Inferior parietal cortex (tissue), 1 donor: ENCODE data around the gene CD48.
"Not testable (repeated sequence)": the region's sequence is repeated elsewhere in the genome, so short reads cannot be mapped to it uniquely, and the experiment has no call there.

ENCODE experiments used
- DNase-seq: peaks from one replicate; pipeline ENCODE4 v3.0.0-alpha.2; 2016; ENCODE audit errors: extremely low spot score

The CD48 gene

GRCh38 chr1:160713161-160713560 is 1.5 kb upstream of the CD48 start:
- DNase-seq, result no peak

- DNase-seq, result not testable (repeated sequence)
Measured at GRCh38 chr1:160712525-160713080, 981 bp upstream of the CD48 start.

DNA sequence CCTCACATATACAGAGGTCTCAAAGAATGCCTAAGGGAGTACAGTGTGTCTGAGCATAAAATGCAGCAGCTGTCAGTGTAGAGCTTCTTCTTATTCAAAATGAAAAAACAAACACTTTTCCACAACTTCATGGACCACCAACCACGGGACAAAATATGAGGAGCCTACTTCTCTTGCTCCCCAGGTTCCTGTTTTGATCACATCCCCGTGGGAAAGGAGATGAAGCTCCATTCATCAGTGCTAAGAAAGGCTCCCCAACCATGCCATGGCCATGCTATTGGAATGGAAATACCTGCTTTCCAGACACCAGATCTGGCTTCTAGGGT is 383 bp downstream of the CD48 start:
- DNase-seq, result no peak

- DNase-seq, result no peak
Measured at GRCh38 chr1:160710517-160711252, 937 bp downstream of the CD48 start.

DNA sequence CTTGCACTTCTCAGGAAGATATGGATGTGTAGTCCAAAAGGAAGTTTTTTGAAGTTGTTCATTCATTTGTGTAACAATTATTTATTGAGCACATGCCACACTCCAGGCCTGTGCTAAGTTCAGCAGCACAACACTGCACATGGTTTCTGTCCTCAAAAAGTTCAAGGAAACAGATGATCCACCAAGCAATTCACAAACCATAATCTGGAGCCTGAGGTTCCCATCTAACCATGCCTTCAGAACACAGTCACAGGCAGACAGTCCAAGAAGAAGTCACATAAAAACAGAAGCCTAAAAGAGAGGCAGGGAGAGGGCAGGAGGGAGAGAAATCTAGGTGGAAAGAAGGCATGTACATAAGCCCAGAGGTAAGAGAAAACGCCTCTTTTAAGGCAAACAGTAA is 1.9 kb downstream of the CD48 start:
- DNase-seq, result no peak

DNA sequence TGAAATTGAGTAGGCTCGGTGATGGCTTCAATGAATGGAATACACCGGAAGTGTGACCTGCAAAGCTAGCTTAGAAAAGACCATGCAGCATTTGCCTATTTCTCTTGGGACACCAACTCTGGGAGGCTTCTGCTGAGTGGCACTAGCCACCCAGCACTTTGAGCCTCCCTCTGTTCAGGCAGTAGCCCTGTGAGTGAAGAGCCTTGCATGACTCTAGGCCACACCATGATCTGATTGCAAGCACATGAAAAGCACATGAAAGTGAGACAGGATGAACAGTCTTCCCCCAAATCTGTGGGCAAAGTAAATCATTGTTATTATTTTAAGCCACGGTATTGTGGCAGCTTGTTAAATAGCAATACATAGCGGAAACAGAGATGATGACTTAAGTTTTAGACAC is 2.8 kb downstream of the CD48 start:
- no peak for DNase-seq

GRCh38 chr1:160708118-160708517 is 3.5 kb downstream of the CD48 start:
- no peak for DNase-seq

- no peak for DNase-seq
Measured at GRCh38 chr1:160707236-160708064, 4.2 kb downstream of the CD48 start.

DNA sequence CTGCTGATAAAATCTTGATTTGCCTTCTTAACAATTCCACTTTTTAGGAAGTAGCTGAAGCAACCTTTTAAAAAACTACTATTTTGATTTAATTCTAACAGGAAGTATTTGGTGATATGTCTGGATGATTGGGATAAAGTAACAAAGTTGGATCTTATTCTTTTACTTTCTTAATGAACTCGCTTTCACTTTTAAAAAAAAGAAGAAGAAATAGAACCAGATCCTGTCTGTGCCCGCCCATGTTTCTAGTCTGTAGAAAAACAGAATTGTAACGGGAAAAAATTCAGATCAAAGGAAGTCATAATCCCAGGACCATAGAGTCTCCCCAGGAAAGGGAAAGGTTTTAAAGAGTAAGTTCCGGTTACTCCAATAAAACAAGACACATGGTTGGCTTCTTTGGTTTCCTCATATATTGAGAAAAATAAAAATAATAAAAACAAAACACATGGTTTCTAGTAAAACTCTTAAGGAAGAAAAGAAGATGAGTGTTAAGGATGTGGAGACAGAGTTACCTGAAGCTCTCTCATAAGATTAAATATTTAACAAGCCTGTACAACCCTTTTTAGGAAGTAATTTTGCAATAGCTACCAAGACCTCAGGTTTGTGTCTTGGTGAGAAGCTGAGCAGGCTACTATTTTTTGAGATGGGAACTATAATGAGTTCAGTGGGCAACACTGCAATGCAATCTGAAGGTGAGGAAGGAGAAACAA is 4.9 kb downstream of the CD48 start:
- DNase-seq, result no peak

DNA sequence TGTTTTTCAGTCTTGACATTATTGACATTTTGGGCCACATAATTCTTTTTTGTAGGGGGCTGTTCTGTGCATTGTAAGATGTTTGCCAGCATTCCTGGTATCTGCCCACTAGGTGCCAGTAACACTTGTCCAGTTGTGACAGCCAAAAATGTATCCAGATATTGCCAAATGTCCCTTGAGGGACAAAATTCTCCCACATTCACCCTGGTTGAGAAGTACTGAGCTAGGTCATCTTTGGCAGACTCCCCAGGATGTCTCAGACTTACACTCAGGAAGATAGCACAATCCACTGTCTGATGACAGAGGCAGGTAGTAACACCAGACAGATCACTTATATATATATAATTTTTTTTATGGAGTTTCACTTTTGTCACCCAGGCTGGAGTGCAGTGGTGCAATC is 5.9 kb downstream of the CD48 start:
- no peak for DNase-seq

DNA sequence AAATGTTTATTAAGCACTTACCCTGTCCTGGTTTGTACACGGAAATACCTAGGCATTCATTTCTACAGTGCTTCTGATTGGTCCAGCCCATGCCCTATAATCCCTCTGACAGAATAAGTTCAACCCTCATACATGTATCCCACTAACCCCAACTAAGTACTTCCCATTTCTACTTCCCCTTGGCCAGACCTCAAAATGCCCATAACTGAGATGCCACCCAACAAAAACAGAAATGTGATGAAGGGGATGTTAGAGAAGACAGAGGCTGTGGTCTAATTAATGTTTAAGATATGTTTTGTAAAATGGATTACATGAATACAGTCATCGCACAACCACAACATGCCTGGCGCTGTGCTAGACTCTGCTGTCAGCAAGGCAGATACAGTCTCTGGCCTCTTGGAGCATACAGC is 6.4 kb downstream of the CD48 start:
- not testable (repeated sequence) for DNase-seq

DNA sequence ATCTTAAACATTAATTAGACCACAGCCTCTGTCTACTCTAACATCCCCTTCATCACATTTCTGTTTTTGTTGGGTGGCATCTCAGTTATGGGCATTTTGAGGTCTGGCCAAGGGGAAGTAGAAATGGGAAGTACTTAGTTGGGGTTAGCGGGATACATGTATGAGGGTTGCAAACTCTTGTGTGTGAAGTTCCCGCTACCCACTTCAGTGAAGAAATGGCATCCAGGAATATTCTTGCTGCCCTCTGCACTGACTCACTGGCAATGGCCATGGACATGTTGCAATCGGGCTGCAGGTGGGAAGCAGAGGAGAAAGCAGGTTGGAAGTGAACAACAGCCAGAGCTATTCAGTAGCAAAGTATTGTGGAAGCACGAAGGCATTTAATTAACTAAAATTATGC is 7.4 kb downstream of the CD48 start:
- no peak for DNase-seq

DNA sequence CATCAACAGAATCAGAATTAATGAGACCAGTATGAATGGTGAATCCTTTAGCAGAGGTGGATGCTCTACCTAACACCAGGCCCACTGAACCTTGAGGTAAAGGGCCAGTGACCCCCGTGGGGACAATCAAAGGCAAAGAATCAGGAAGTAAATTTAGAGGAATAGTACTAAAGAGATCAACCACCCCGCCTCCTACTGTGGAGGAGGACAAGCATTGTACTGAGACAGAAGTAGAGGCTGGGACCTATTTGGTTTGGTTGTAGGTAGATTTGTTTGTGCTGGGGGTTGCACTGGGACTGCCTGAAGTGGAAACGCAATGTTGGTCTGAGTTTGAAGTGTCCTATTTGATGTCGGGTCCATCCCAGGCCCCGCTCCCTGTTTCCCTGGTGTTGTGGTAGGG is 9.5 kb downstream of the CD48 start:
- no peak for DNase-seq

DNA sequence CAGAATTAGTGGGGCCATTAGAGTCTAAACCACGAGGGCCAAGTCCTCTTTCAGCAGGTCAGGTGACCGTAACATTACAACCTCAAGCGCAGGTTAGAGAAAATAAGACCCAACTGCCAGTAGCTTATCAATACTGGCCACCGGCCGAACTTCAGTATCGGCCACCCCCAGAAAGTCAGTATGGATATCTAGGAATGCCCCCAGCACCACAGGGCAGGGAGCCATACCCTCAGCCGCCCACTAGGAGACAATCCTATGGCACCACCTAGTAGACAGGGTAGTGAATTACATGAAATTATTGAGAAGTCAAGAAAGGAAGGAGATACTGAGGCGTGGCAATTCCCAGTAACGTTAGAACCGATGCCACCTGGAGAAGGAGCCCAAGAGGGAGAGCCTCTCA is 19.2 kb downstream of the CD48 start:
- not testable (repeated sequence) for DNase-seq

DNA sequence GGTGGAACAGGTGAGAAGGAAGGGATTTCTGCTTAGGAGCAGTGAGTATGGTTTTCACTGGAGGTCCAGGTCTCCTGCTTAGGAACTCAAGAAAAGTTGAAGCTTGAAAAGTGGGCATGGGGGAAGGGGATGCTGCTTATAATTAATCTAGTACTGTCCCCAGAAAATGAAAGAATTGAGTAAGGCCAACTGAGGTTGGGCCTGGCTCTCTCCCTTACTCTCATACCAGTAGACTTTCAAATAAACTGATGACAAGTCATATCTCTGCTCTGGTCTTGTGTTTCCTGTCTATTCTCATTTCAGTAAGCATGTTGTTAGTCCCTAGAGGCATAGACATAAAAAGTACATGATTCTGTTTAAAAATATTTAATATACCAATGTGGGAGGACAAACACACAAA is 26.4 kb downstream of the CD48 start:
- no peak for DNase-seq

DNA sequence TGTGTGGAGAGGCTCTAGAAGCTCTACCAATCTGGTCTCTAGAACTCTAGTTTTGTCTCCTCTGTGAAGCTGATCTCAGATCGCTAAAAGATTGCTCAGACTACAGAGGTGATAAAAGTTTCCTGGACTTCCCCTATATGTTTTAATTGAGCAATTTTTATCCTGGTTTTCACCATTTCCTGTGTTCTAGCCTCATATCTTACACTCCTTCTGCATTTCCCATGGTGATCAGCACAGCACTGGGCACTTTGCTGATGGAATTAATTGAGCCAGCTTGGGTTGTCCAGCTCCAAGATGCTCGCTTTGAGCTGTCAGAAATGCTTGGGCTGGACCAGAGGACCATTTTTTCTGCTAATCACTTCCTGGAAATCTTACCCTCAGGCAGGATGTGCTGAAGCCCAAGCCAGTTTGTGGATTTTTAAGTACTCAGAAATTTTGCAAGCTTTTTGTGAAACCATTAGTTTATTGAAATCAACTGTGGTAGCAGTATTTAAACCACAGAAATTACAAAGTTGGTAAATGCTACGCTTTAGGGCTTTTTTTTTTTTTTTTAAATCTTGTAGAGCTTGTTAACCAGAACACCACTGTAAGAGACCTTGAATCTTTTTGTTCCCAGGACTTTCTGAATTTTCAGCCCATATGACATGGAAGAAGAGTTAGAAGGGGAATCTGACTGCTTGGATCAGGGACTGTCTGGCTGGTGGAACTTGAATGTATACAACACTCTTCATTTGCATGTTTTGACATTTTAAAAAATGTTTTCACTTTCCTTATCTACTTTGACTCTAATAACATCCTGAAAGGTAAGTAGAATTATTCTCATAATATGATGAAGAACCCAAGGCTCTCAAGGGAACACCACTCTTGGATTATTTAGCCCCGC is 28.4 kb downstream of the CD48 start:
- no peak for DNase-seq

DNA sequence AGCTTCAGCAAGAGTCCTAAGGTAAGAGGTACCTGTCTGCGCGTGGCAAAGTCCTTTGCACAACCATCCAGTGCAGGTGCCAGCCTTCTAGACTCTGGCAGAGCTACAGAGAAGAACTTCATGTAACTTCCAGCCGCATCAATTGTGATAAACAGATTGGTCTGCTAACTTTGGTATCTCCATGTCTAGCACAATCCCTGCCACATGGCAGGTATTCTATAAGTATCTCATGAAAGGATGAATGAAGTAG is 29.8 kb downstream of the CD48 start:
- DNase-seq, result no peak

DNA sequence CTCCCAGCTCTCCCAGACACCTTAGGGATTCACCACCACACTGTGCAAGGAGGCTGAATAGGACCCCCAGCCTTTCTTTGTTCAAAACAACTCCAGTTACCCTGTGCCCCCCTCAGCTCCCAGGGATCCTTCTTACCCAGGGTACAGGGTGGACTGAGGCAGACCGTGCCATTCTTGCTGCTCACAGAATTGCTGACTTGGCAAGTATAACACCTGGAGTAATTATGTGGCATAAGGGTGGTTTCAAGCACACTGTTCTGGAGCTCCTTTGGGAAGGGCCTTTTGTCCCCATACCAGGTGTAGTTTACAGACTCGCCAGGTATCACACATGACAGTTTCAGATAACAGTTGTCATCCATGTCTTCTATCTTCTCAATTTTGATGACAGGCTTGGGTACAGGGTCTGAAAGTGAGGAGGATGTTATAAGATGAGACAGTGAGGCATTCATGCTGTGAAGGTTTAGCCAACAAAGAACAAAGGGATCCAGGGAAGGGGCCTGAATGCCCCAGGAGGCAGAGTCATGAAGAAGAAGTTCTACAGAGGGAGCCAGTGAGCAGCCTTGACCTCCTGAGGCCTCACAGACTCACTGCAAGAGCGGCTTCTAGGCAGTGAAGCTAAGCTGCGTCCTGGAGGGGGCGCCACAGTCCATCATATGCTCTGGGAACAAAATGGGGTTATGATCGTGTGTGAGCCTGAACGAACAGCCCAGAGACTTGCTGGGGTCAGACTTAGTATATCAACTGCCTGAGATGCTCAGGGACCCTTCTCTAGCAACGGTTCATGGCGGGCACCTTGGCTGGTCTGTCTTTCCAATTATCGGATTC is 30.3 kb downstream of the CD48 start:
- peak; percentile 30 for DNase-seq

DNA sequence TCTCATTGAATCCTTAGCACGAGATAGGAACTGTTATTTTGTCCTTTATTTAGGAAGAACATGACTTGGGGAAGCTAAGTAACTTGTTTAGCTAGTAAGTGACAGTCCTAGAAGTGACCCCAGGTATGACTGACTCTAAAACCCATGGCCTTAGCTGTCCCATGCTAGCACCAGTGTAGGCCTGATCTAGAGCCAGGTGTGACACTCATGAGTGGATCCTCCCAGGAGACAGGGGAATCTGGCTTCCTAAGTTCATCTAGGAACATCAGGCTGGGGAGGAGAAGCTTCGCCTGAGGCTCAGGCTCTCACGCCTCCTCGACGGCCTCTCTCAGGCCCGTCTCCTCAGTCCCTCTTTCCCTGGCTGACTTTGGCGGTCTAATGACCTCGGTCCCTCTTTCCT is 31.2 kb downstream of the CD48 start:
- no peak for DNase-seq

- no peak for DNase-seq
Measured at GRCh38 chr1:160679893-160680292, 31.7 kb downstream of the CD48 start.
